ENCODE measurements around the gene RASGRF1. TPM values are rescaled to one million over a fixed set of nuclear protein-coding genes. Genes with fewer than 3 reads are reported as not detected.

The RASGRF1 gene
- total and polyA plus RNA-seq, 2 donors (not counting 1 experiment from before 2014, with no cell fraction given) = 0.09 TPM; not detected in 1

GRCh38 chr15:78989701-78990240 lies 100.8 kb downstream of the RASGRF1 start:
- no peak overlapping the region for H3K4me3 ChIP-seq (replicated peaks in 1 of 4; ENCODE audit: control extremely low read depth in 1 of 4, insufficient read depth in 1 of 4, low read depth in 3 of 4, low read length in 4 of 4)
- no peak for TF ChIP-seq EZH2 (IDR thresholded peaks at IDR 0.05; ENCODE audit: low read length, missing control alignments)
- no peak for TF ChIP-seq CTCF (conservative IDR thresholded peaks at IDR 0.05 in 1 of 2, IDR thresholded peaks at IDR 0.05 in 1 of 2; ENCODE audit: low read depth in 1 of 2, low read length in 2 of 2)
- H3K9me3 ChIP-seq (ENCODE audit: control insufficient read depth, insufficient read depth, low read depth, low read length) = no peaks in the 10 kb centered on the region
- H2AFZ ChIP-seq (ENCODE audit: low read length) = no peak overlapping the region
- no peak overlapping the region for H3K27ac ChIP-seq (ENCODE audit: insufficient read depth, low read length)
- H3K4me1 ChIP-seq (ENCODE audit: control insufficient read depth, extremely low read depth, insufficient read depth, low read length) = peaks cover 9% of the 10 kb centered on the region
- H3K4me2 ChIP-seq (ENCODE audit: extremely low read depth, insufficient read depth, low read length) = no peak overlapping the region
- H3K9ac ChIP-seq (ENCODE audit: insufficient read depth, low read length) = no peak overlapping the region
- DNase-seq (ENCODE audit: low read depth in 2 of 2) = peak in 1 of 2 donors; percentile 66
- H3K27me3 ChIP-seq (ENCODE audit: control insufficient read depth, insufficient read depth, low read length) = no peaks in the 10 kb centered on the region
- H4K20me1 ChIP-seq (ENCODE audit: control insufficient read depth, extremely low read depth, insufficient read depth, low read length) = no peaks in the 10 kb centered on the region
- no peaks in the 10 kb centered on the region for H3K36me3 ChIP-seq (ENCODE audit: control insufficient read depth, insufficient read depth, low read length)
- H3K79me2 ChIP-seq (ENCODE audit: control insufficient read depth, insufficient read depth, low read length) = no peaks in the 10 kb centered on the region

GRCh38 chr15:78988361-78988911 lies 102.1 kb downstream of the RASGRF1 start:
- peak; percentile 98 to 99 for DNase-seq (ENCODE audit: low read depth in 2 of 2)
- Histone ChIP-seq H3K27me3 (ENCODE audit: control insufficient read depth, insufficient read depth, low read length) (no peaks in the 10 kb centered on the region), H2AFZ (ENCODE audit: low read length) (no peak overlapping the region), H3K4me1 (ENCODE audit: control insufficient read depth, extremely low read depth, insufficient read depth, low read length) (peaks cover 9% of the 10 kb centered on the region), H3K9me3 (ENCODE audit: control insufficient read depth, insufficient read depth, low read depth, low read length) (no peaks in the 10 kb centered on the region), H3K4me2 (ENCODE audit: extremely low read depth, insufficient read depth, low read length) (no peak overlapping the region), H3K36me3 (ENCODE audit: control insufficient read depth, insufficient read depth, low read length) (no peaks in the 10 kb centered on the region), H4K20me1 (ENCODE audit: control insufficient read depth, extremely low read depth, insufficient read depth, low read length) (no peaks in the 10 kb centered on the region), H3K4me3 (replicated peaks in 1 of 4; ENCODE audit: control extremely low read depth in 1 of 4, insufficient read depth in 1 of 4, low read depth in 3 of 4, low read length in 4 of 4) (no peak overlapping the region), H3K79me2 (ENCODE audit: control insufficient read depth, insufficient read depth, low read length) (no peaks in the 10 kb centered on the region), H3K27ac (ENCODE audit: insufficient read depth, low read length) (peak overlapping the region; percentile 70), H3K9ac (ENCODE audit: insufficient read depth, low read length) (no peak overlapping the region)
- TF ChIP-seq CTCF (conservative IDR thresholded peaks at IDR 0.05 in 1 of 2, IDR thresholded peaks at IDR 0.05 in 1 of 2; ENCODE audit: low read depth in 1 of 2, low read length in 2 of 2) (no peak), EZH2 (IDR thresholded peaks at IDR 0.05; ENCODE audit: low read length, missing control alignments) (no peak)

DNA sequence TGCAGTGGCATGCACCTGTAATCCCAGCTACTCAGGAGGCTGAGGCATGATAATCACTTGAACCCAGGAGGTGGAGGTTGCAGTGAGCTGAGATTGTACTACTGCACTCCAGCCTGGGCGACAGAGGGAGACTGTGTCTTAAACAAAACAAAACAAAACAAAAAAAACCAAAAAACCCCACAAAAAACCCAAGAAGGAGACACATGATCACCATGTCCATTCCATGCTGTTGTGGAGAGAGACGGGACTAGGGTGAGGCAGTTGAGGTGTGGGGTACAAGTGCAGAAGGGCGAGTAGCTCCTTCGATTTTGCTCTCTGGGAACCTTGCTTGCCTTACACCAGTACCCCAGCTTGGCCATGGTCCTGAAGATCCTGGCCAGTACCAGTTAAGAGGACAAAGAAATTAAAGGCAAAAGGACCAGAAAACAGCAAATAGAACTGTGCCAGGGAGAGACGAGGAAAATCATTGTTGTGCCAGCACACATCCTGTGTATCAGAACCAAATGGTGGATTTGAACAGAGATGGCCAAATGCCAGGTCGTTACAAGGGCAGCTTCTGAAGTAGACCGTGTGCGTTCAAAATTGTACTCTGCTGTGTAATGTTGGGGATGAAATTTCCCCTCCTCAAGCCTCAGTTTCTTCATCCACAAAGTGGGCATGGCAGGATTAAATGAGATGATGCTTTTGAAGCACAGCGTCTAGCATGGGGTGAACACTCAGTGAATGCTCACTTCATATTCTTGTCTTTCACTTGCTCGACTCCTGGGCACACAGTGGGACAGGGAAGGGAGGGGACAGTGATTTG lies 102.8 kb downstream of the RASGRF1 start:
- Histone ChIP-seq H3K9me3 (ENCODE audit: control insufficient read depth, insufficient read depth, low read depth, low read length) (no peaks in the 10 kb centered on the region), H3K4me3 (replicated peaks in 1 of 4; ENCODE audit: control extremely low read depth in 1 of 4, insufficient read depth in 1 of 4, low read depth in 3 of 4, low read length in 4 of 4) (no peak overlapping the region), H3K27ac (ENCODE audit: insufficient read depth, low read length) (peak overlapping the region; percentile 46), H3K4me2 (ENCODE audit: extremely low read depth, insufficient read depth, low read length) (no peak overlapping the region), H4K20me1 (ENCODE audit: control insufficient read depth, extremely low read depth, insufficient read depth, low read length) (no peaks in the 10 kb centered on the region), H3K79me2 (ENCODE audit: control insufficient read depth, insufficient read depth, low read length) (no peaks in the 10 kb centered on the region), H3K36me3 (ENCODE audit: control insufficient read depth, insufficient read depth, low read length) (no peaks in the 10 kb centered on the region), H2AFZ (ENCODE audit: low read length) (no peak overlapping the region), H3K9ac (ENCODE audit: insufficient read depth, low read length) (no peak overlapping the region), H3K4me1 (ENCODE audit: control insufficient read depth, extremely low read depth, insufficient read depth, low read length) (peaks cover 9% of the 10 kb centered on the region), H3K27me3 (ENCODE audit: control insufficient read depth, insufficient read depth, low read length) (no peaks in the 10 kb centered on the region)
- peak in 1 of 2 donors; percentile 19 for DNase-seq (ENCODE audit: low read depth in 2 of 2)
- TF ChIP-seq EZH2 (IDR thresholded peaks at IDR 0.05; ENCODE audit: low read length, missing control alignments) (no peak), CTCF (conservative IDR thresholded peaks at IDR 0.05 in 1 of 2, IDR thresholded peaks at IDR 0.05 in 1 of 2; ENCODE audit: low read depth in 1 of 2, low read length in 2 of 2) (no peak)
